Astrocyte (in vitro differentiated cells and primary cell): Measurements from ENCODE around the gene PDZD2. TPM values are rescaled to one million over a fixed set of nuclear protein-coding genes. Genes with fewer than 3 reads are reported as not detected.

Experiments used
- DNase-seq: peaks from one replicate; pipeline ENCODE4 v3.0.0-alpha.2; 2010; ENCODE audit warnings: low read depth
- FAIRE-seq: peaks from 2 replicates; lab custom pipeline; 2011; peaks lifted over from hg19 to GRCh38; lab: Jason Lieb, UNC
- H2AFZ ChIP-seq: 2 replicates; pipeline ENCODE4 v1.6.0; 2012; ENCODE audit warnings: low read depth, low read length, inconsistent platforms
- H3K27ac ChIP-seq: 2 replicates; pipeline ENCODE4 v1.5.1; 2011; ENCODE audit warnings: low read depth, low read length, inconsistent platforms
- H3K27me3 ChIP-seq: 2 replicates; pipeline ENCODE4 v1.6.0; 2011; ENCODE audit warnings: low read length, inconsistent platforms; ENCODE audit not compliant: insufficient read depth
- H3K36me3 ChIP-seq: 2 replicates; pipeline ENCODE4 v1.5.1; 2011; ENCODE audit warnings: low read length, inconsistent platforms; ENCODE audit not compliant: insufficient read depth
- H3K4me1 ChIP-seq: 2 replicates; pipeline ENCODE4 v1.5.1; 2011; ENCODE audit warnings: low read length, inconsistent platforms; ENCODE audit not compliant: insufficient read depth
- H3K4me2 ChIP-seq: 2 replicates; pipeline ENCODE4 v1.6.0; 2012; ENCODE audit warnings: low read length, inconsistent platforms
- H3K4me3 ChIP-seq: 2 replicates; pipeline ENCODE4 v1.5.1; 2011; ENCODE audit warnings: low read depth, mild to moderate bottlenecking, low read length, inconsistent platforms; ENCODE audit not compliant: insufficient read depth
- H3K79me2 ChIP-seq: 2 replicates; pipeline ENCODE4 v1.6.0; 2012; ENCODE audit warnings: mild to moderate bottlenecking, low read length, inconsistent platforms; ENCODE audit not compliant: insufficient read depth
- H3K9ac ChIP-seq: 2 replicates; pipeline ENCODE4 v1.6.0; 2012; ENCODE audit warnings: mild to moderate bottlenecking, low read length, inconsistent platforms
- H3K9me3 ChIP-seq: 2 replicates; pipeline ENCODE4 v1.5.1; 2012; ENCODE audit warnings: low read depth, mild to moderate bottlenecking, low read length, inconsistent platforms; ENCODE audit not compliant: insufficient read depth
- H4K20me1 ChIP-seq: 2 replicates; pipeline ENCODE4 v1.6.0; 2012; ENCODE audit warnings: low read length, inconsistent platforms; ENCODE audit not compliant: insufficient read depth
- H3K27ac Mint-ChIP-seq: one replicate; pipeline ENCODE4 v1.8.0; 2021; ENCODE audit warnings: mild to moderate bottlenecking, mixed read lengths; ENCODE audit not compliant: unreplicated experiment
- H3K27me3 Mint-ChIP-seq: one replicate; pipeline ENCODE4 v1.8.0; 2021; ENCODE audit warnings: low read depth, mixed read lengths; ENCODE audit not compliant: unreplicated experiment
- H3K36me3 Mint-ChIP-seq: one replicate; pipeline ENCODE4 v1.8.0; 2021; ENCODE audit warnings: low read depth, mixed read lengths; ENCODE audit not compliant: unreplicated experiment
- H3K4me1 Mint-ChIP-seq: one replicate; pipeline ENCODE4 v1.8.0; 2021; ENCODE audit warnings: low read depth, mixed read lengths; ENCODE audit not compliant: unreplicated experiment
- H3K4me3 Mint-ChIP-seq: one replicate; pipeline ENCODE4 v1.8.0; 2021; ENCODE audit warnings: mild to moderate bottlenecking, moderate library complexity, mixed read lengths; ENCODE audit not compliant: unreplicated experiment
- H3K9me3 Mint-ChIP-seq: one replicate; pipeline ENCODE4 v1.8.0; 2021; ENCODE audit warnings: mild to moderate bottlenecking, mixed read lengths; ENCODE audit not compliant: unreplicated experiment
- CTCF ChIP-seq: IDR thresholded peaks from 2 replicates; pipeline ENCODE4 v1.5.1; 2011; ENCODE audit warnings: low read depth, mild to moderate bottlenecking, inconsistent platforms, low read length, moderate library complexity; ENCODE audit not compliant: insufficient read depth
- EZH2 ChIP-seq: IDR thresholded peaks from 2 replicates; pipeline ENCODE4 v1.6.1; 2012; ENCODE audit warnings: mild to moderate bottlenecking, low read length, inconsistent platforms; ENCODE audit not compliant: insufficient read depth
- total RNA-seq: library from RNA; stranded (reverse); gene quantifications from 2 replicates; pipeline ENCODE4 v1.2.1, GENCODE V29; 2021

The PDZD2 gene
- total RNA-seq, 1 donor from 2014 or later, result 10.3 TPM

- FAIRE-seq (no peak), DNase-seq (peak; percentile 11)
- TF ChIP-seq EZH2 (no peak), CTCF (no peak)
- no peak overlapping the region for H3K9ac ChIP-seq
- peaks cover 6% of the 10 kb centered on the region for H3K27me3 ChIP-seq
- no peaks in the 10 kb centered on the region for H3K4me1 Mint-ChIP-seq
- H3K79me2 ChIP-seq, result no peaks in the 10 kb centered on the region
- H3K4me2 ChIP-seq, result no peak overlapping the region
- H3K4me3 ChIP-seq, result no peak overlapping the region
- no peaks in the 10 kb centered on the region for H3K36me3 ChIP-seq
- no peaks in the 10 kb centered on the region for H3K9me3 ChIP-seq
- peaks cover 2% of the 10 kb centered on the region for H3K27me3 Mint-ChIP-seq
- no peaks in the 10 kb centered on the region for H3K9me3 Mint-ChIP-seq
- H3K27ac ChIP-seq, result no peak overlapping the region
- no peaks in the 10 kb centered on the region for H4K20me1 ChIP-seq
- H3K4me3 Mint-ChIP-seq, result no peak overlapping the region
- H3K27ac Mint-ChIP-seq, result no peak overlapping the region
- H3K36me3 Mint-ChIP-seq, result no peaks in the 10 kb centered on the region
- no peaks in the 10 kb centered on the region for H3K4me1 ChIP-seq
- H2AFZ ChIP-seq, result no peak overlapping the region
These were observed 263.0 kb downstream of the PDZD2 start for GRCh38 chr5:31901807-31902530.

- no peak overlapping the region for H3K4me3 ChIP-seq
- Mint-ChIP-seq H3K9me3 (no peaks in the 10 kb centered on the region), H3K36me3 (no peaks in the 10 kb centered on the region), H3K27ac (no peak overlapping the region), H3K4me3 (no peak overlapping the region), H3K27me3 (no peaks in the 10 kb centered on the region), H3K4me1 (peaks cover 6% of the 10 kb centered on the region)
- H3K9ac ChIP-seq, result no peak overlapping the region
- no peak overlapping the region for H3K27ac ChIP-seq
- no peaks in the 10 kb centered on the region for H3K9me3 ChIP-seq
- no peak overlapping the region for H3K4me2 ChIP-seq
- H3K27me3 ChIP-seq, result no peaks in the 10 kb centered on the region
- no peaks in the 10 kb centered on the region for H3K4me1 ChIP-seq
- DNase-seq, result no peak
- H3K79me2 ChIP-seq, result no peaks in the 10 kb centered on the region
- no peaks in the 10 kb centered on the region for H3K36me3 ChIP-seq
- TF ChIP-seq EZH2, result no peak
- TF ChIP-seq CTCF, result no peak
- H2AFZ ChIP-seq, result no peak overlapping the region
- no peak for FAIRE-seq
- H4K20me1 ChIP-seq, result no peaks in the 10 kb centered on the region
These were observed 269.5 kb downstream of the PDZD2 start for GRCh38 chr5:31908396-31908795.

- no peak overlapping the region for H3K27ac Mint-ChIP-seq
- no peaks in the 10 kb centered on the region for H3K9me3 Mint-ChIP-seq
- no peak for FAIRE-seq
- H3K4me3 Mint-ChIP-seq, result no peak overlapping the region
- no peak for DNase-seq
- Histone ChIP-seq H4K20me1 (no peaks in the 10 kb centered on the region), H3K4me2 (no peak overlapping the region), H3K9me3 (no peaks in the 10 kb centered on the region), H3K9ac (no peak overlapping the region), H3K27me3 (no peaks in the 10 kb centered on the region), H3K27ac (no peak overlapping the region), H3K36me3 (no peaks in the 10 kb centered on the region), H2AFZ (no peak overlapping the region), H3K4me1 (no peaks in the 10 kb centered on the region), H3K4me3 (no peak overlapping the region), H3K79me2 (no peaks in the 10 kb centered on the region)
- no peaks in the 10 kb centered on the region for H3K27me3 Mint-ChIP-seq
- TF ChIP-seq EZH2 (no peak), CTCF (no peak)
- peaks cover 12% of the 10 kb centered on the region for H3K4me1 Mint-ChIP-seq
- H3K36me3 Mint-ChIP-seq, result no peaks in the 10 kb centered on the region
These were observed 270.1 kb downstream of the PDZD2 start for GRCh38 chr5:31909073-31909472.
